Stimulated activated CD4-positive, alpha-beta T cell treated with anti-CD3 and anti-CD28 coated beads, Interleukin-4, amount 100 ng/mL, for 1 hour (primary cell): Measurements from ENCODE around the gene GFPT1.

ENCODE experiments used
- DNase-seq: peaks from one replicate; pipeline ENCODE4 v3.0.0-alpha.2; 2020

Gene GFPT1

GRCh38 chr2:69287544-69287943, 99.5 kb downstream of the GFPT1 start:
- DNase-seq, result no peak

- DNase-seq, result no peak
Measured at GRCh38 chr2:69285379-69285894, 101.6 kb downstream of the GFPT1 start.

GRCh38 chr2:69280796-69281412, 106.1 kb downstream of the GFPT1 start:
- no peak for DNase-seq

- DNase-seq, result no peak
Measured at GRCh38 chr2:69279931-69280681, 106.9 kb downstream of the GFPT1 start.

GRCh38 chr2:69279211-69279610, 107.8 kb downstream of the GFPT1 start:
- DNase-seq, result no peak

- no peak for DNase-seq
Measured at GRCh38 chr2:69278366-69278765, 108.7 kb downstream of the GFPT1 start.

- DNase-seq, result no peak
Measured at GRCh38 chr2:69275490-69275889, 111.5 kb downstream of the GFPT1 start.

GRCh38 chr2:69272803-69273471, 114.1 kb downstream of the GFPT1 start:
- DNase-seq, result no peak

- no peak for DNase-seq
Measured at GRCh38 chr2:69271831-69272257, 115.2 kb downstream of the GFPT1 start.
